Activated B cell treated with CpG ODN at 0.5 μM for 24 hours (primary cell): Measurements from ENCODE around the gene TAOK1. TPM values are rescaled to one million over a fixed set of nuclear protein-coding genes. Genes with fewer than 3 reads are reported as not detected.

Experiments
- ATAC-seq: fragments of 200-7000 bp; cut with Tn5 transposase; one replicate; pipeline ENCODE4 v1.10.0; 2021; ENCODE audit warnings: low read depth, mild to moderate bottlenecking, moderate library complexity
- CTCF ChIA-PET: fragments of 350-600 bp; sonication (Branson Sonifier 250); formaldehyde crosslinking; loops from one replicate; lab custom pipeline; 2021; ENCODE audit warnings: antibody characterized with exemption; lab: Charles Lee
- POLR2A ChIA-PET: fragments of 350-600 bp; sonication (Branson Sonifier 250); formaldehyde crosslinking; loops from one replicate; lab custom pipeline; 2021; ENCODE audit warnings: antibody characterized with exemption; lab: Charles Lee
- DNase-seq: peaks from one replicate; pipeline ENCODE4 v3.0.0; 2022
- H3K27ac Mint-ChIP-seq: one replicate; pipeline ENCODE4 v1.8.0; 2020; ENCODE audit warnings: mixed read lengths
- H3K27me3 Mint-ChIP-seq: one replicate; pipeline ENCODE4 v1.8.0; 2021; ENCODE audit warnings: mixed read lengths
- H3K36me3 Mint-ChIP-seq: one replicate; pipeline ENCODE4 v1.8.0; 2021; ENCODE audit warnings: low read depth, mixed read lengths
- H3K4me1 Mint-ChIP-seq: one replicate; pipeline ENCODE4 v1.8.0; 2021; ENCODE audit warnings: mixed read lengths
- H3K4me3 Mint-ChIP-seq: one replicate; pipeline ENCODE4 v1.8.0; 2020; ENCODE audit warnings: mild to moderate bottlenecking, mixed read lengths
- H3K9me3 Mint-ChIP-seq: one replicate; pipeline ENCODE4 v1.8.0; 2020; ENCODE audit warnings: mixed read lengths
- intact Hi-C: fragments of 100-400 bp; cut with micrococcal nuclease; formaldehyde crosslinking; loops from one replicate; pipeline ENCODE4 v1.15.1; 2024
- total RNA-seq: library from RNA; stranded (reverse); gene quantifications from 2 replicates; pipeline ENCODE4 v1.2.3, GENCODE V29; 2022
- TF ChIP-seq, protein P1 (sequence below): fragments of 200-600 bp; IDR thresholded peaks from one replicate; pipeline ENCODE4 v1.8.0; 2022; ENCODE audit warnings: antibody characterized with exemption, mild to moderate bottlenecking

The TAOK1 gene
- total RNA-seq, 1 donor from 2014 or later = 55.5 TPM

DNA sequence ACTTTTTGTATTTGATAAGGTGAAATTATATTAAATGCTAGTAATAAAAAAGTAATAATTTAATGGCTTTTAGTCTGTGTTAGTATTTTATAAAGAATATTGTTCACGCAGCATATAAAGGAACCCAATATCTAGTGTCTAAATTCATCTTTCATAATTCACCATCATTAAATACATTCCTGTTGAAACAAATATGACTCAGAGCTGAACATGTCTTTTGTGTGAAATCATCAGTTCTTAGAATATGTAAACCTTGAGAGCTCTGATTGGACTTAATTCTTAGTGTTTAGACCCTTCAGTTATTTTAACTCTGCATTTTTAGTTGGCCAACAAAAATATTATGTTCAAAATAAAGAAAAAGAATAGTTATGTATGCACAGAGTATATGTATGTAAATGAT is 104.8 kb downstream of the TAOK1 start:
- ATAC-seq = no peak
- no peak for DNase-seq
- Mint-ChIP-seq H3K9me3 (no peaks in the 10 kb centered on the region), H3K4me3 (no peak overlapping the region), H3K36me3 (peaks cover 64% of the 10 kb centered on the region), H3K27ac (no peak overlapping the region), H3K27me3 (no peaks in the 10 kb centered on the region), H3K4me1 (no peaks in the 10 kb centered on the region)
- intact Hi-C loops = no loop called here
- ChIA-PET POLR2A (no interaction called here), CTCF (no interaction called here)
- TF ChIP-seq, protein P1, sequence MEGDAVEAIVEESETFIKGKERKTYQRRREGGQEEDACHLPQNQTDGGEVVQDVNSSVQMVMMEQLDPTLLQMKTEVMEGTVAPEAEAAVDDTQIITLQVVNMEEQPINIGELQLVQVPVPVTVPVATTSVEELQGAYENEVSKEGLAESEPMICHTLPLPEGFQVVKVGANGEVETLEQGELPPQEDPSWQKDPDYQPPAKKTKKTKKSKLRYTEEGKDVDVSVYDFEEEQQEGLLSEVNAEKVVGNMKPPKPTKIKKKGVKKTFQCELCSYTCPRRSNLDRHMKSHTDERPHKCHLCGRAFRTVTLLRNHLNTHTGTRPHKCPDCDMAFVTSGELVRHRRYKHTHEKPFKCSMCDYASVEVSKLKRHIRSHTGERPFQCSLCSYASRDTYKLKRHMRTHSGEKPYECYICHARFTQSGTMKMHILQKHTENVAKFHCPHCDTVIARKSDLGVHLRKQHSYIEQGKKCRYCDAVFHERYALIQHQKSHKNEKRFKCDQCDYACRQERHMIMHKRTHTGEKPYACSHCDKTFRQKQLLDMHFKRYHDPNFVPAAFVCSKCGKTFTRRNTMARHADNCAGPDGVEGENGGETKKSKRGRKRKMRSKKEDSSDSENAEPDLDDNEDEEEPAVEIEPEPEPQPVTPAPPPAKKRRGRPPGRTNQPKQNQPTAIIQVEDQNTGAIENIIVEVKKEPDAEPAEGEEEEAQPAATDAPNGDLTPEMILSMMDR = no peak

- DNase-seq (no peak), ATAC-seq (no peak)
- intact Hi-C loops = no loop called here
- ChIA-PET POLR2A (no interaction called here), CTCF (no interaction called here)
- H3K4me3 Mint-ChIP-seq = no peak overlapping the region
- TF ChIP-seq, protein P1 = no peak
- H3K27ac Mint-ChIP-seq = no peak overlapping the region
- H3K27me3 Mint-ChIP-seq = no peaks in the 10 kb centered on the region
- no peaks in the 10 kb centered on the region for H3K4me1 Mint-ChIP-seq
- peaks cover 76% of the 10 kb centered on the region for H3K36me3 Mint-ChIP-seq
- H3K9me3 Mint-ChIP-seq = no peaks in the 10 kb centered on the region
These were observed 114.5 kb downstream of the TAOK1 start for GRCh38 chr17:29504711-29505110.

GRCh38 chr17:29505836-29506235 is 115.7 kb downstream of the TAOK1 start:
- peaks cover 74% of the 10 kb centered on the region for H3K36me3 Mint-ChIP-seq
- no peaks in the 10 kb centered on the region for H3K9me3 Mint-ChIP-seq
- ChIA-PET CTCF (no interaction called here), POLR2A (no interaction called here)
- H3K4me3 Mint-ChIP-seq = no peak overlapping the region
- ATAC-seq (no peak), DNase-seq (no peak)
- H3K27ac Mint-ChIP-seq = no peak overlapping the region
- TF ChIP-seq, protein P1 = no peak
- H3K27me3 Mint-ChIP-seq = no peaks in the 10 kb centered on the region
- intact Hi-C loops = no loop called here
- H3K4me1 Mint-ChIP-seq = no peaks in the 10 kb centered on the region

DNA sequence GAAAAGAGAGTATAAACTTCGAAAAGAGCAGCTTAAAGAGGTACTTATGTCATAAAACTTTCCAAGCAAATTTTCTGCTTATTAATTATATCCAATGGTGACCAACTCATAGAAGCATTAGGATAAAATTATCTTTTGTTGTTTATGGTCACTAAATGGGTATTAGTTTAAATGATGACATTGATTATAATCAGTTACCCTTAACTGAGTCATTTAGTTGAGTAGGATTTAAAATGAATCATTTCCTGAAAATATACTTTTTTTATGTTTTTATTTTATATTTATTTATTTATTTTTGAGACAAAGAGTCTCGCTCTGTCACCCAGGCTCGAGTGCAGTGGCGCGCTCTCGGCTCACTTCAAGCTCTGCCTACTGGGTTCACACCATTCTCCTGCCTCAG is 120.8 kb downstream of the TAOK1 start:
- peaks cover 63% of the 10 kb centered on the region for H3K36me3 Mint-ChIP-seq
- H3K27ac Mint-ChIP-seq = no peak overlapping the region
- no peaks in the 10 kb centered on the region for H3K27me3 Mint-ChIP-seq
- ChIA-PET CTCF (no interaction called here), POLR2A (no interaction called here)
- no peaks in the 10 kb centered on the region for H3K4me1 Mint-ChIP-seq
- ATAC-seq = no peak
- no peak for DNase-seq
- TF ChIP-seq, protein P1 = no peak
- intact Hi-C loops = no loop called here
- H3K4me3 Mint-ChIP-seq = no peak overlapping the region
- H3K9me3 Mint-ChIP-seq = no peaks in the 10 kb centered on the region

DNA sequence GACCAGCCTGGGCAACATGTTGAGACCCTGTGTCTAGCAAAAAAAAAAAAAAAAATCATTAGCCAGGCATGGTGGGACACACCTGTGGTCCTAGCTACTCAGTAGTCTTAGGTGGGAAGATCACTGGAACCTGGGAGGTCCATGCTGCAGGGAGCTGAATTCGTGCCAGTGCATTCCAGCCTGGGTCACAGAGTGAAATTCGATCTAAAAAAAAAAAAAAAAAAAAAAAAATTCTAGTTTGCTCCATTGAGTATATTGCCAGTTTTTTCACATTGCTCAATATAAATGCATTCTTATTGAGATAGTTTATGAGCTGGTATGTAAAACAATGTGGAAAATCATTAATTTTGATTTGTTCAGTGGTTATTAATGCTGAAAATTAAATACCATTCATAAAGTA is 124.6 kb downstream of the TAOK1 start:
- no peaks in the 10 kb centered on the region for H3K4me1 Mint-ChIP-seq
- no peak for ATAC-seq
- H3K27me3 Mint-ChIP-seq = no peaks in the 10 kb centered on the region
- TF ChIP-seq, protein P1 = no peak
- intact Hi-C loops = no loop called here
- CTCF ChIA-PET = no interaction called here
- H3K4me3 Mint-ChIP-seq = no peak overlapping the region
- no peak for DNase-seq
- peaks cover 62% of the 10 kb centered on the region for H3K36me3 Mint-ChIP-seq
- H3K27ac Mint-ChIP-seq = no peak overlapping the region
- POLR2A ChIA-PET = no interaction called here
- H3K9me3 Mint-ChIP-seq = no peaks in the 10 kb centered on the region
